ENCODE data around the gene SORCS2. TPM values are rescaled to one million over a fixed set of nuclear protein-coding genes. Genes with fewer than 3 reads are reported as not detected.

The SORCS2 gene
- total RNA-seq, 1 experiment from 2014 or later = 0.15 TPM

DNA sequence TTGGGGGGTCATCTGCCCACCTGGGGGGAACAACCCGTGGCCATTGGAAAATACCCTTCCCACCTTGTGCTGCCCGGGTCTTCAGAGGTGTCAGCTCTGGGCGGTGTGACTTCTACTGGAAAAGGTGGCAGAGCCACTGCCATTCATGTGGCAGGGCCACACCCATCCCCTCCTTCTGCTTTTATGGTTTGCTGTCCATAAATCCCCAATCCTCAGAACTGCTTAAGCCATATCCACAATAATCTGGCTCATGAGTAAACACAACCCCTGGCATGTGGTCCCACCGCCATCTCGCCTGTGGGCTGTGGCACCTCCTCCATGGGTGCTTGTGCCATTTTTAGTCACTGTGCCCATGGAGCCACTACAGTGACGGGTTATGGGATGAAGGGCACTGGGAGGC lies 20.6 kb downstream of the SORCS2 start:
- no peaks in the 10 kb centered on the region for H3K27me3 ChIP-seq (ENCODE audit: control insufficient read depth, insufficient read depth, low read length)
- no peaks in the 10 kb centered on the region for H3K9me3 ChIP-seq (ENCODE audit: control insufficient read depth, insufficient read depth, low read depth, low read length)
- POLR2A ChIA-PET = no interaction called here
- H3K4me3 ChIP-seq (ENCODE audit: low read depth in 2 of 2, low read length in 2 of 2) = no peak overlapping the region
- ATAC-seq (no peak), DNase-seq (ENCODE audit: low read depth, low spot score) (no peak)
- intact Hi-C loops (cut with micrococcal nuclease; ENCODE audit: unreplicated experiment) = no loop called here
- H3K36me3 ChIP-seq (ENCODE audit: control insufficient read depth, insufficient read depth, low read length) = no peaks in the 10 kb centered on the region
- CTCF ChIA-PET = interaction anchor here (0.7 kb wide), 1 partner anchor 306 kb away, joined by 3 read pairs; no protein-coding TSS in a partner anchor
- TF ChIP-seq, protein P1, sequence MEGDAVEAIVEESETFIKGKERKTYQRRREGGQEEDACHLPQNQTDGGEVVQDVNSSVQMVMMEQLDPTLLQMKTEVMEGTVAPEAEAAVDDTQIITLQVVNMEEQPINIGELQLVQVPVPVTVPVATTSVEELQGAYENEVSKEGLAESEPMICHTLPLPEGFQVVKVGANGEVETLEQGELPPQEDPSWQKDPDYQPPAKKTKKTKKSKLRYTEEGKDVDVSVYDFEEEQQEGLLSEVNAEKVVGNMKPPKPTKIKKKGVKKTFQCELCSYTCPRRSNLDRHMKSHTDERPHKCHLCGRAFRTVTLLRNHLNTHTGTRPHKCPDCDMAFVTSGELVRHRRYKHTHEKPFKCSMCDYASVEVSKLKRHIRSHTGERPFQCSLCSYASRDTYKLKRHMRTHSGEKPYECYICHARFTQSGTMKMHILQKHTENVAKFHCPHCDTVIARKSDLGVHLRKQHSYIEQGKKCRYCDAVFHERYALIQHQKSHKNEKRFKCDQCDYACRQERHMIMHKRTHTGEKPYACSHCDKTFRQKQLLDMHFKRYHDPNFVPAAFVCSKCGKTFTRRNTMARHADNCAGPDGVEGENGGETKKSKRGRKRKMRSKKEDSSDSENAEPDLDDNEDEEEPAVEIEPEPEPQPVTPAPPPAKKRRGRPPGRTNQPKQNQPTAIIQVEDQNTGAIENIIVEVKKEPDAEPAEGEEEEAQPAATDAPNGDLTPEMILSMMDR (IDR thresholded peaks at IDR 0.05) = no peak
- TF ChIP-seq SIN3A (IDR thresholded peaks at IDR 0.05; ENCODE audit: borderline replicate concordance, insufficient read depth, low read depth, low read length) (no peak), TCF7L2 (IDR thresholded peaks at IDR 0.05; ENCODE audit: low read depth, low read length) (no peak), POLR2AphosphoS5 (IDR thresholded peaks at IDR 0.05; ENCODE audit: low read depth, low read length) (no peak)
- TF ChIP-seq, protein P2, sequence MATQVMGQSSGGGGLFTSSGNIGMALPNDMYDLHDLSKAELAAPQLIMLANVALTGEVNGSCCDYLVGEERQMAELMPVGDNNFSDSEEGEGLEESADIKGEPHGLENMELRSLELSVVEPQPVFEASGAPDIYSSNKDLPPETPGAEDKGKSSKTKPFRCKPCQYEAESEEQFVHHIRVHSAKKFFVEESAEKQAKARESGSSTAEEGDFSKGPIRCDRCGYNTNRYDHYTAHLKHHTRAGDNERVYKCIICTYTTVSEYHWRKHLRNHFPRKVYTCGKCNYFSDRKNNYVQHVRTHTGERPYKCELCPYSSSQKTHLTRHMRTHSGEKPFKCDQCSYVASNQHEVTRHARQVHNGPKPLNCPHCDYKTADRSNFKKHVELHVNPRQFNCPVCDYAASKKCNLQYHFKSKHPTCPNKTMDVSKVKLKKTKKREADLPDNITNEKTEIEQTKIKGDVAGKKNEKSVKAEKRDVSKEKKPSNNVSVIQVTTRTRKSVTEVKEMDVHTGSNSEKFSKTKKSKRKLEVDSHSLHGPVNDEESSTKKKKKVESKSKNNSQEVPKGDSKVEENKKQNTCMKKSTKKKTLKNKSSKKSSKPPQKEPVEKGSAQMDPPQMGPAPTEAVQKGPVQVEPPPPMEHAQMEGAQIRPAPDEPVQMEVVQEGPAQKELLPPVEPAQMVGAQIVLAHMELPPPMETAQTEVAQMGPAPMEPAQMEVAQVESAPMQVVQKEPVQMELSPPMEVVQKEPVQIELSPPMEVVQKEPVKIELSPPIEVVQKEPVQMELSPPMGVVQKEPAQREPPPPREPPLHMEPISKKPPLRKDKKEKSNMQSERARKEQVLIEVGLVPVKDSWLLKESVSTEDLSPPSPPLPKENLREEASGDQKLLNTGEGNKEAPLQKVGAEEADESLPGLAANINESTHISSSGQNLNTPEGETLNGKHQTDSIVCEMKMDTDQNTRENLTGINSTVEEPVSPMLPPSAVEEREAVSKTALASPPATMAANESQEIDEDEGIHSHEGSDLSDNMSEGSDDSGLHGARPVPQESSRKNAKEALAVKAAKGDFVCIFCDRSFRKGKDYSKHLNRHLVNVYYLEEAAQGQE (IDR thresholded peaks at IDR 0.05; ENCODE audit: insufficient read depth in 1 of 2, low read depth in 2 of 2, low read length in 1 of 2) = no peak
- H3K4me1 ChIP-seq (ENCODE audit: control insufficient read depth, insufficient read depth, low read length) = no peaks in the 10 kb centered on the region; the same call in 1 of the 2 replicates
- BruUV-seq (replicated peaks) = no TSS peak
- in situ Hi-C loops (cut with HindIII; ENCODE audit: low pct_unique_long_range_greater_than_20kb, low sequenced_read_pairs) = no loop called here
- no peak overlapping the region for H3K27ac ChIP-seq (ENCODE audit: low read length)

DNA sequence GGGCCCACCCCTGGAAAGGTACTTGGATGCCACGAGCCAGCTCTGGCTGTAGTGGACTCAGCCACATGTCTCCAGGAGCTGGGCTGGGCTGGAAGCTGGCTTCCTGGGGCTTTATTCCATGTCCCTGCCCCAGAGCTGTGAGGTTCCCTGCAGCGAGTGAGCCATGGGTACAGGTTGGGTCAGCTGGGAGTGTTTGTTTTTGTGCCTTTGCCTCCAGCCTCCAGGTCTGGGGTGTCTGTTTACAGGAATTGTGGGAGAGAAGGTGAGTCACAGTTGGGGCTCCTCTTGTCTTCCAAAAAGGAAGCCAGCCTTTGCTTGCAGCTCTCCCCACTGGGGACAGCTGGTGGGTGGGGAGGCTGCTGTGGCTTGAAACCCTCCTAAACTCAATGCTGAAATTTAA lies 21.5 kb downstream of the SORCS2 start:
- ATAC-seq (no peak), DNase-seq (ENCODE audit: low read depth, low spot score) (no peak)
- no peaks in the 10 kb centered on the region for H3K36me3 ChIP-seq (ENCODE audit: control insufficient read depth, insufficient read depth, low read length)
- H3K27me3 ChIP-seq (ENCODE audit: control insufficient read depth, insufficient read depth, low read length) = no peaks in the 10 kb centered on the region
- TF ChIP-seq, protein P2 (IDR thresholded peaks at IDR 0.05; ENCODE audit: insufficient read depth in 1 of 2, low read depth in 2 of 2, low read length in 1 of 2) = no peak
- TF ChIP-seq TCF7L2 (IDR thresholded peaks at IDR 0.05; ENCODE audit: low read depth, low read length) = no peak
- no peak for TF ChIP-seq POLR2AphosphoS5 (IDR thresholded peaks at IDR 0.05; ENCODE audit: low read depth, low read length)
- TF ChIP-seq, protein P1 (IDR thresholded peaks at IDR 0.05) = no peak
- no peak for TF ChIP-seq SIN3A (IDR thresholded peaks at IDR 0.05; ENCODE audit: borderline replicate concordance, insufficient read depth, low read depth, low read length)
- intact Hi-C loops (cut with micrococcal nuclease; ENCODE audit: unreplicated experiment) = no loop called here
- H3K4me1 ChIP-seq (ENCODE audit: control insufficient read depth, insufficient read depth, low read length) = no peaks in the 10 kb centered on the region
- in situ Hi-C loops (cut with HindIII; ENCODE audit: low pct_unique_long_range_greater_than_20kb, low sequenced_read_pairs) = no loop called here
- no TSS peak for BruUV-seq (replicated peaks)
- no peaks in the 10 kb centered on the region for H3K9me3 ChIP-seq (ENCODE audit: control insufficient read depth, insufficient read depth, low read depth, low read length)
- no peak overlapping the region for H3K27ac ChIP-seq (ENCODE audit: low read length)
- H3K4me3 ChIP-seq (ENCODE audit: low read depth in 2 of 2, low read length in 2 of 2) = no peak overlapping the region
- CTCF ChIA-PET = interaction anchor here (0.7 kb wide), 1 partner anchor 110 kb away, joined by 3 read pairs; no protein-coding TSS in a partner anchor
- POLR2A ChIA-PET = no interaction called here

All from Panc1 (cell line).